MCF 10A (cell line): ENCODE results near the gene ZNF532. TPM values are rescaled to one million over a fixed set of nuclear protein-coding genes. Genes with fewer than 3 reads are reported as not detected.

ENCODE experiments used
- BruUV-seq: library from RNA; stranded (reverse); fragments of 400-500 nt; replicated peaks from 2 replicates; lab custom pipeline; 2021; lab: Mats Ljungman, UMichigan
- CTCF ChIA-PET: fragments of 300-600 bp; sonication (Branson Sonifier 250); formaldehyde crosslinking; extraction: SDS; loops from one replicate; lab custom pipeline; 2021; ENCODE audit warnings: antibody characterized with exemption, inconsistent platforms; lab: Yijun Ruan, JAX
- POLR2A ChIA-PET: fragments of 300-600, 350-650 bp; sonication (Branson Sonifier 250); formaldehyde crosslinking; extraction: SDS; loops from one replicate; lab custom pipeline; 2020; ENCODE audit warnings: antibody characterized with exemption, inconsistent platforms; lab: Yijun Ruan, JAX
- DNase-seq: peaks from one replicate; pipeline ENCODE4 v3.0.0-alpha.2; 2018; ENCODE audit not compliant: unreplicated experiment
- H3K27ac Mint-ChIP-seq: one replicate; pipeline ENCODE4 v1.8.0; 2022; ENCODE audit warnings: mild to moderate bottlenecking, low read depth, mixed read lengths; ENCODE audit not compliant: unreplicated experiment
- H3K27me3 Mint-ChIP-seq: one replicate; pipeline ENCODE4 v1.8.0; 2022; ENCODE audit warnings: mixed read lengths; ENCODE audit not compliant: insufficient read depth, unreplicated experiment
- H3K36me3 Mint-ChIP-seq: one replicate; pipeline ENCODE4 v1.8.0; 2022; ENCODE audit warnings: mild to moderate bottlenecking, moderate library complexity, mixed read lengths; ENCODE audit not compliant: insufficient read depth, unreplicated experiment
- H3K4me1 Mint-ChIP-seq: one replicate; pipeline ENCODE4 v1.8.0; 2022; ENCODE audit warnings: mixed read lengths; ENCODE audit not compliant: insufficient read depth, unreplicated experiment
- H3K4me3 Mint-ChIP-seq: one replicate; pipeline ENCODE4 v1.8.0; 2022; ENCODE audit warnings: mild to moderate bottlenecking, moderate library complexity, mixed read lengths; ENCODE audit not compliant: unreplicated experiment
- H3K9me3 Mint-ChIP-seq: one replicate; pipeline ENCODE4 v1.8.0; 2022; ENCODE audit warnings: mixed read lengths; ENCODE audit not compliant: unreplicated experiment
- CTCF ChIP-seq: fragments of 200-600 bp; IDR thresholded peaks from one replicate; pipeline ENCODE4 v1.8.0; 2022; ENCODE audit warnings: antibody characterized with exemption, mild to moderate bottlenecking; ENCODE audit not compliant: unreplicated experiment
- intact Hi-C: fragments of 100-400 bp; cut with micrococcal nuclease; formaldehyde crosslinking; loops from 2 replicates; pipeline ENCODE4 v1.14.1; 2022
- total RNA-seq: library from RNA; stranded (reverse); gene quantifications from 2 replicates; pipeline ENCODE4 v1.2.3, GENCODE V29; 2022

The ZNF532 gene
- total RNA-seq, 1 experiment from 2014 or later: 64.1 TPM

GRCh38 chr18:59001721-59002120 lies 137.0 kb downstream of the ZNF532 start:
- POLR2A ChIA-PET: interaction anchor here (0.6 to 1.3 kb wide), 2 partner anchors 45 to 57 kb away, joined by 3 to 4 read pairs; no protein-coding TSS in a partner anchor
- H3K27me3 Mint-ChIP-seq: no peaks in the 10 kb centered on the region
- intact Hi-C loops: no loop called here
- no peak overlapping the region for H3K4me3 Mint-ChIP-seq
- no peak for TF ChIP-seq CTCF
- no peaks in the 10 kb centered on the region for H3K36me3 Mint-ChIP-seq
- no peaks in the 10 kb centered on the region for H3K9me3 Mint-ChIP-seq
- BruUV-seq: no TSS peak
- H3K4me1 Mint-ChIP-seq: peaks cover 11% of the 10 kb centered on the region
- no peak overlapping the region for H3K27ac Mint-ChIP-seq
- no peak for DNase-seq
- CTCF ChIA-PET: interaction anchor here (0.7 kb wide), 1 partner anchor 139 kb away, joined by 3 read pairs; no protein-coding TSS in a partner anchor

GRCh38 chr18:59002974-59003594 lies 138.4 kb downstream of the ZNF532 start:
- H3K27me3 Mint-ChIP-seq: no peaks in the 10 kb centered on the region

GRCh38 chr18:59005262-59005661 lies 140.6 kb downstream of the ZNF532 start:
- CTCF ChIA-PET: no interaction called here
- BruUV-seq: no TSS peak
- H3K36me3 Mint-ChIP-seq: no peaks in the 10 kb centered on the region
- no peak overlapping the region for H3K27ac Mint-ChIP-seq
- no peak for DNase-seq
- H3K27me3 Mint-ChIP-seq: no peaks in the 10 kb centered on the region
- intact Hi-C loops: no loop called here
- H3K9me3 Mint-ChIP-seq: no peaks in the 10 kb centered on the region
- peaks cover 6% of the 10 kb centered on the region for H3K4me1 Mint-ChIP-seq
- H3K4me3 Mint-ChIP-seq: no peak overlapping the region
- POLR2A ChIA-PET: no interaction called here
- TF ChIP-seq CTCF: no peak

More at GRCh38 chr18:59002974-59003594, 138.4 kb downstream of the ZNF532 start:
- TF ChIP-seq CTCF: no peak
- no peak for DNase-seq
- intact Hi-C loops: no loop called here
- BruUV-seq: no TSS peak
- Mint-ChIP-seq H3K36me3 (no peaks in the 10 kb centered on the region), H3K4me1 (peaks cover 9% of the 10 kb centered on the region), H3K4me3 (no peak overlapping the region), H3K9me3 (no peaks in the 10 kb centered on the region), H3K27ac (no peak overlapping the region)
- CTCF ChIA-PET: interaction anchor here (1.3 kb wide), 1 partner anchor 235 kb away, joined by 3 read pairs; no protein-coding TSS in a partner anchor
- POLR2A ChIA-PET: no interaction called here

- H3K4me3 Mint-ChIP-seq: no peak overlapping the region
- H3K36me3 Mint-ChIP-seq: no peaks in the 10 kb centered on the region
- no peaks in the 10 kb centered on the region for H3K27me3 Mint-ChIP-seq
- ChIA-PET POLR2A (interaction anchor here (0.7 to 2.0 kb wide), 2 partner anchors 8 to 13 kb away, joined by 3 to 12 read pairs; no protein-coding TSS in a partner anchor), CTCF (interaction anchor here (0.6 to 0.8 kb wide), 3 partner anchors 52 to 211 kb away, joined by 3 to 5 read pairs (median 3); no protein-coding TSS in a partner anchor)
- H3K4me1 Mint-ChIP-seq: peaks cover 6% of the 10 kb centered on the region
- no TSS peak for BruUV-seq
- no peak overlapping the region for H3K27ac Mint-ChIP-seq
- no peak for TF ChIP-seq CTCF
- no peaks in the 10 kb centered on the region for H3K9me3 Mint-ChIP-seq
- intact Hi-C loops: no loop called here
- DNase-seq: no peak
Observed at GRCh38 chr18:59006461-59007067, 141.9 kb downstream of the ZNF532 start.
